ENCODE measurements around the gene KDM2B.
"Not testable (repeated sequence)": the region's sequence is repeated elsewhere in the genome, so short reads cannot be mapped to it uniquely, and the experiment has no call there.

The KDM2B gene

GRCh38 chr12:121583334-121583661 is 2.5 kb upstream of the KDM2B start:
- not testable (repeated sequence) for DNase-seq

- DNase-seq, result no peak
Measured at GRCh38 chr12:121582583-121583333, 1.9 kb upstream of the KDM2B start.

- DNase-seq, result no peak
Measured at GRCh38 chr12:121581686-121582429, 1.0 kb upstream of the KDM2B start.

GRCh38 chr12:121579981-121580868 is 598 bp downstream of the KDM2B start:
- peak; percentile 63 to 65 for DNase-seq

- peak; percentile 18 to 27 for DNase-seq
Measured at GRCh38 chr12:121579190-121579791, 1.5 kb downstream of the KDM2B start.

- DNase-seq, result peak in 1 of 2 donors; percentile 12
Measured at GRCh38 chr12:121578230-121579189, 2.3 kb downstream of the KDM2B start.

GRCh38 chr12:121577443-121578180 is 3.2 kb downstream of the KDM2B start:
- no peak for DNase-seq

GRCh38 chr12:121576851-121577391 is 3.9 kb downstream of the KDM2B start:
- no peak for DNase-seq

GRCh38 chr12:121575952-121576625 is 4.7 kb downstream of the KDM2B start:
- no peak for DNase-seq

- DNase-seq, result no peak
Measured at GRCh38 chr12:121575051-121575450, 5.8 kb downstream of the KDM2B start.

- no peak for DNase-seq
Measured at GRCh38 chr12:121574025-121574424, 6.8 kb downstream of the KDM2B start.

- no peak for DNase-seq
Measured at GRCh38 chr12:121571920-121572319, 8.9 kb downstream of the KDM2B start.

GRCh38 chr12:121570467-121571283 is 10.1 kb downstream of the KDM2B start:
- no peak for DNase-seq

GRCh38 chr12:121568971-121569751 is 11.7 kb downstream of the KDM2B start:
- DNase-seq, result no peak

GRCh38 chr12:121568518-121568917 is 12.3 kb downstream of the KDM2B start:
- DNase-seq, result no peak

- no peak for DNase-seq
Measured at GRCh38 chr12:121565076-121565475, 15.7 kb downstream of the KDM2B start.

GRCh38 chr12:121562488-121562887 is 18.3 kb downstream of the KDM2B start:
- no peak for DNase-seq

- no peak for DNase-seq
Measured at GRCh38 chr12:121561009-121561395, 19.8 kb downstream of the KDM2B start.
